Left renal cortex interstitium (tissue), 4 donors: ENCODE data around the gene ZNF365. TPM values are rescaled to one million over a fixed set of nuclear protein-coding genes. Genes with fewer than 3 reads are reported as not detected.
"Not testable (repeated sequence)": the region's sequence is repeated elsewhere in the genome, so short reads cannot be mapped to it uniquely, and the experiment has no call there.

Experiments
- DNase-seq, 4 donors: peaks; one replicate each; pipeline ENCODE4 v3.0.0-alpha.2; 2013; ENCODE audit warnings: low read depth in 4 of 4, low spot score in 2 of 4, missing footprints in 1 of 4
- polyA plus RNA-seq, 4 donors: library from polyadenylated mRNA; unstranded; fragments of 120-200 nt; gene quantifications; one replicate each; pipeline ENCODE4 v1.2.1, GENCODE V29; 2013; ENCODE audit not compliant: insufficient read length in 4 of 4

ZNF365 gene
- polyA plus RNA-seq = under 1 TPM; 0.22 to 0.65 (median 0.39) TPM

DNA sequence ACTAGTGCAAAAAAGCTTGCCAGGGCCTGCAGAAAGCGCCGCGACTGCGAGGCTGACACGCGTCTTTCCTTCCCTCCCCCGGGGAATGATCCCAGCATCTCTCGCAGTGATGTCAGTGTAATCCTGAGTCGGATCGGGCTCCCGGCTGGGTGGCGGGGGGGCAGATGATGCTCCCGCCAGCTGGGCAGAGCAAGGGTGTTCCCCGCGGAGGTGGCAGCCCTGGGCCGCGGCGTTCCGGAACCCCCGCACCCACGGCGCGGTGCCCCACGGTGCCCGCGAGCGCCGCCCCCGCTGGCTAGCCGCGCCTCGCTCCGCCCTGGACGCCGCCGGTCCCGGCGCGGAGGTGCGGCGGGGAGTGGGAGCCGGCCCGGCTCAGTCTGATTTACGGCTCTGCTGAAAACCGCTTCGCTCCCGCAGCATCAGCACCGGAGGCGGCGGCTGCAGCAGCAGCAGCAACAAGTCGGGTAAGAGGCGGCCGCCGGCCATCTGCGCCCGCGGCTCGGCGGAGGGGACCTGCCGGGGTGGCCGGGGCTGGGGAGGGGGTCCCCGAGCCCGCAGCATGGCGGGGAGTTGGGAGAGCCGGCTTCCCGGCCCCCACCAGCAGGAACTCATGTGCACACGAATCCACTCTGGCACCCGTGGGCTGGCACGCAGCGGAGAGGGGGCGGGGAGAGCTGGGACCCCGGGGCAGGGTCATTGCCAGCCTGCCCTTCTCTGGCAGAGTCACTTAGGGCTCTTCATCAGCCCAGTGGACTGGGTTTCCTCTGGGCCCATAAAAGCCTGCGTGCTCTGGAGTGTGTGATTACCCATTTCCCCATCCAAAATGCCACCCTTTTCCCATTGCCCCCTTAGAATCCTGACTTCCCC, at the start of gene ZNF365:
TSS of gene ZNF365 (plus strand) at position 375 of the 867 bp plus-strand sequence. CDS start 1,825 bp downstream, outside the sequence.
- peak in 2 of 4 donors; percentile 5 to 13 for DNase-seq

DNA sequence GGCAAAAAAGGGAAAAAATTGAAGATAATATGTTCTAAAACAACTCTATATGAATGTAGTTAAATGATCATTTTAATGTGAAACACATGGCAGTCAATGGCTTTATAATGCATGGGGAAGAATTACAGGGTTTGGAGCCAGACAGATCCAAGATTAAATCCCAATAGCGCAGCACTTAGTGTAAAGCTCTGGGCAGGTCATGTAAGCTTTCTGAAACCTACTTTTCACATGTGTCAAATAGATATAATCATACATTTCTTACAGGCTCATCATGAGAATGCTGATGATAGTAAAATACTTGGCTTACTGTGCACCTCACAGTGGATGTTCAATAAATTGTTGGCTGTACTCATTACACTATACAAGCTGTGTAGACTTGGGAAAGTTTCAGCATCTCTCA, 48.0 kb upstream of the ZNF365 start:
- DNase-seq = no peak

GRCh38 chr10:62327885-62328284, 46.3 kb upstream of the ZNF365 start:
- no peak for DNase-seq

- no peak for DNase-seq
Measured at GRCh38 chr10:62330213-62330612, 44.0 kb upstream of the ZNF365 start.

DNA sequence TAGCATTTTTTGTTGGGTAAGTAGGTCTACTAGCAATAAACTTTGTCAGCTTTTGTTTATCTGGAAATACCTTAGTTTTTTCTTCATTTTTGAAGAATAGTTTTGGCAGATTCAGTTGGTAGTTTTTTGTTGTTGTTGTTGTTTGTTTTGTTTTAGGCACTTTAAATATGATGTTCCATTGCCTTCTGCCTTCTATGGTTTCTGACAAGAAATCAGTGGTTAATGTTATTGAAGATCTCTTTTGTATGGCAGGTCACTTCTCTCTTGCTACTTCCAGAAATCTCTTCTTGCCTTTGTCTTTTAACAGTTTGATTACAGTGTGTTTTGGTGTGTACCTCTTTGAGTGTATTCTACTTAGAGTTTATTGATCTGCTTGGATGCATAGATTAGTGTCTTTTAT, 41.8 kb upstream of the ZNF365 start:
- no peak for DNase-seq

DNA sequence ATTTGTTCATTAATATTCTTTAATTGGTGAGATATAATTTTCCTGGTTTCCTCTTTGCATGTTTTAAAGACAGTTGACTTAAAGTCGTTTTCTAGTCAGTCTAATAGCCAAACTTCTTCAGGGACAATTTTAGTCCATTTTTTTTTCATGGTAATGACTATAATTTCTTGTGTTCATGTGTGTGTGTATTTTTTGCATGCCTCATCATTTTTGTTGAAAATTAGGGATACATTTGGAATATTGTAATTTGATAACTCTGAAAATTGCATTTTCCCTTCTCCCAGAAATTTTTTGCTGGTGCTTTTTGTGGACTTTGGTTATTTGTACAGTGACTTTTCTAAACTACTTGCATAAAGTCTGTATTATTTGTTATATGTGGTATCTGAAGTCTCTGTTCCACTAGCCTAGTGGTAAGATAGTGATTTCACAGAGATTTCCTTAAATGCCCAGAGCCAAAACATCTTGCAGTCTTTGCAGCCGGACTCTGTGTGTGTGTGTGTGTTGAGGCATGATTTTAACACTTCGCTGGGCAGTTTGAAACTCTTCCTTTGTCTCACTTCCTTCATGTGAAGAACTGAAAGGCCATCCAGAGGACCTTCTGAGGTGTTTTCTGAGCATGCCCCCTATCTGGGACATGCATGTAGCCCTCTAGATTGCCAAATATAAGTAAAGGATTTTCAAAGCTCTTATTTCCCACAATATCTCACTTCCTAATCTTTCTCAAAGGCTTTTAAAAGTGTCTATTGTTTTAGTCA, 40.9 kb upstream of the ZNF365 start:
- no peak for DNase-seq

GRCh38 chr10:62333988-62334682, 40.0 kb upstream of the ZNF365 start:
- DNase-seq = no peak

DNA sequence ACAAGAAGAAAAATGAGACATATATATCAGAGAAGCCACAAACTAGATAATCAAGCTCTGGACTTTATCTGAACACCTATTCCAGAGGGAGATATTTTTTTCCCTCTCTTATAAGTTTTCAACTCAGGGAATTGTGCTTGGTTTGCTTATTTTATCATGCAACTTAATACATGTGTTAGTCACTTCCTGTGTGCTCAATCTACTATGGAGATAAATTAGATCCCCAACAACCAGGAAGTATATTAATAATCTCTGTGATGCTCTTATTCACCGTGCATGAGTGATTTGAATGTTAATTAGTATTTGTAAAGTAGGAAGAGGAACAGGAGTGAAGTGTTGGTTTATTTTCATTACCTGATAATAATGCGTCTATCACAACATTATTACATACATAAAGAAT, 38.8 kb upstream of the ZNF365 start:
- no peak for DNase-seq

DNA sequence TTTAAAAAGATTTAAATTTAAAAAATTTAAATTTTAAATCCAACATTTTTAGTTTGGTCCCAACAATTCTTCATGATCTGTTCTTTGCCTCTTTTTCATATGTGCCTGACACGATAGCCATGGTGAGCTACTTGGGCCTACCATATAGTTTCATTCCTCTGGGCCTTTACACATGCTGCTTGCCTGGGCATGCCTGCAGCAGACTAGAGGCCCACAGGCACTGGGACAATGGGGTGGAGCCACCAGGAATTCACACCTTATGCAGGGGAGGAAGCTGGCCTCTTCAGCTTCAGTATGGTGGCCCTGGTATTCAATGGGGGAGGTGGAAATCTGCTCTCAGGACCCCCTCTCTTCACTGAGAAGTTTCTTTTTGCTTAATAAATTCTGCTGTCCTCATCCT, 37.8 kb upstream of the ZNF365 start:
- DNase-seq = no peak

DNA sequence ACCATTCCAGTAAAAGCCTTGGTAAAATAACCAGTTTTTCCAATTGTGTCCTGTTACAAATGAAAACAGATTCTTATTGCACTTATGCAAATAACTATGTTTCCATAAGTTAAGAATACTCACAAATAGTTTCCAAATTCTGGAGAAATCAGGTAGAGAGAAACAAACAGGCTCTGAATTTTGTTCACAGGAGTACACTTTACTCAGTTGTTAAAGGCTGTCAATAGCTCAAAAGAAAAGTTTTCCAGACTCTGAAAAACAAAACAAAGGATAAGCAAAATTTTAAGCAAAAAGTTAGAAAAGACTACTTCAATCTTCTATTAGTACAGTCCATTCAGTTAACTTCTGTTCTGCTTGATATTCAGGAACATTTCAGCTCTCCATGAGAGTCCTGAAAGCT, 32.8 kb upstream of the ZNF365 start:
- DNase-seq = no peak

DNA sequence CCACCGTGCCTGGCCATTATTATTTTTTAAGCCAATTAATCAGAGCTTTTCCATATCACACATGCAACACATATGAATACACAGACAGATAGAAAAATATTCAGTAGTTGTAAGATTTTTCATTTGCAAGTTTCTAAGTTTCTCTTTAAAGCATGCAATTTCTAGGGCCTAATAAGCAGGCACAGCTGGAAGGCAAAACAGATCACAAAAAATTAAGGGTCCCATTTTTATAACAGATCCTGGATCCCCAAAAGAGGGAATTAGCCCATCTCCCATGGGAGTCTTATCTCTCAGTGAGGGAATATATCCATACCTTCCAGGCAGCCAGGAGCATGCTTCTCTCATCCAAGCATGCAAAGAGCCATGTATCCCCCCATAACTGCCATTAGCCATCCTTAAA, 31.2 kb upstream of the ZNF365 start:
- no peak for DNase-seq

- no peak for DNase-seq
Measured at GRCh38 chr10:62348029-62348428, 26.1 kb upstream of the ZNF365 start.

GRCh38 chr10:62352356-62352970, 21.7 kb upstream of the ZNF365 start:
- DNase-seq = no peak

- no peak for DNase-seq
Measured at GRCh38 chr10:62354916-62355315, 19.3 kb upstream of the ZNF365 start.

- DNase-seq = no peak
Measured at GRCh38 chr10:62356447-62356846, 17.7 kb upstream of the ZNF365 start.

GRCh38 chr10:62358151-62358550, 16.0 kb upstream of the ZNF365 start:
- not testable (repeated sequence) for DNase-seq

- DNase-seq = peak in 1 of 4 donors; percentile 18
Measured at GRCh38 chr10:62373639-62373994, 552 bp upstream of the ZNF365 start.

DNA sequence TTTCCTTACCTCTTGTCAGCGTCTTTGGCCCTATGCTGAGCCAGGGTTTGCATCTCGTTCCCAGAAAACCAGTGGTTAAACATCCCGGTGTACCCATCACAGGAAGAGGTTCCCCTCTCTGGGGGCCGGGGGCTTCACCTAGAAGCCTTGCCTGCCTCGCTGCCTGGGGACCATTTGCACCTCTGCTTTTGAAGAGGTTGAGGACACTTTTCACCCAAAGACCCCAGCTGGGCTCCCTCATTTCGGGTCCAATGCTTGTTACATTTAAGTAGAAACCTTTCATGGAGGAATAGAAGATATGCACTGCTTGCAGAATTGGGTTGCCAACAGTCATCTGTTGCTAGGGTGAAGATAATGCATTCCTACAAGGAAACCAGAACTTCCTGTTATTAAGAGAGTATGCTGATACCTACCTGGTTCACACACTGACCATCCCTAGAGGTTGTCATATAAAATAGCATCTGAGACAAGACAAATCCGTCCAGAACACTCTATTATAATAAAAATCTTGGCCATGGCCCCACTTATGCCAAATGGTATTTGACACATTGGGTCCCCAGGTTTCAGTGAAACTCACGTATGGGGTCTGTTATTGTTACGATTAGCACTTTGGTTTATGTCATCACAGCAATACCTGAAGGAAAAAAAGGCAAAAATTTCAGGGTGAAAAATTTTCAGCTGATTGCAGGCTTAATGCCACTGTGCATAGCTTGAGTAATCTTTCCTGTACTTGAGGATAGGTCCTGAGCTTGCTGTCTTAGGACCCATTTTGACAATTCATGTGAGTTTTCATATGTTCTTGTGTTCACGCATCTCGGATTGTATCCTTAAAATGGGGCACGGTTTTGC, 917 bp downstream of the ZNF365 start:
- no peak for DNase-seq

DNA sequence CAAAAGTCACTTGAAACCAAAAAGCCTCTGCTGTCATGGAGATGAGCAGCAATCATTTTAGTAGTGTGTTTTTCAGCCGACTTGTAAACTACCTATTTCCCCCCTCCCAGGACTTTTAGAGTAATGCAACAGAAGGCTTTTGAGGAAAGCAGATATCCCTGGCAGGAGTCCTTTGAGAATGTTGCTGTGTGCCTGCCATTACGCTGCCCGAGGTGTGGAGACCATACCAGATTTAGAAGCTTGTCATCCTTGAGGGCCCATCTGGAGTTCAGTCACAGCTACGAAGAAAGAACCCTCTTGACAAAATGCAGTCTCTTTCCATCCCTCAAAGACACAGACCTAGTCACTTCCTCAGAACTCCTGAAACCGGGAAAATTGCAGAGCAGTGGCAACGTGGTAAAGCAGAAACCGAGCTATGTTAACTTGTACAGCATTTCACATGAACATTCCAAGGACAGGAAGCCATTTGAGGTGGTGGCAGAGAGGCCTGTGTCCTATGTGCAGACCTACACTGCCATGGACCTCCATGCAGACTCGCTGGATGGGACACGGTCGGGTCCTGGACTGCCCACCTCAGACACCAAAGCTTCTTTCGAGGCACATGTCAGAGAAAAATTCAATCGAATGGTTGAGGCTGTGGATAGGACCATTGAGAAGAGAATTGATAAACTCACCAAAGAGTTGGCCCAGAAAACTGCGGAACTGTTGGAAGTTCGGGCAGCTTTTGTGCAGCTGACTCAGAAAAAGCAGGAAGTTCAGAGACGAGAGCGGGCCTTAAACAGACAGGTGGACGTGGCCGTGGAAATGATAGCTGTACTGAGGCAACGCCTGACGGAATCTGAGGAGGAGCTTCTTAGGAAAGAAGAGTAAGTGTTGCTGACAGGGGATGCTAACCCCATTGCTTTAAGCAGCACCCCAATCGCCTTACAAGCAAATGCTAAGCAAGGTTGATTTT, 2.2 kb downstream of the ZNF365 start:
- no peak for DNase-seq
